WTC11 (cell line): ENCODE measurements around the gene MACROH2A2. TPM values are rescaled to one million over a fixed set of nuclear protein-coding genes. Genes with fewer than 3 reads are reported as not detected.

Source experiments
- ATAC-seq: fragments of 200-7000 bp; cut with Tn5 transposase; 2 replicates; pipeline ENCODE4 v1.10.0; 2021; ENCODE audit warnings: mild to moderate bottlenecking, moderate library complexity
- CTCF ChIA-PET: fragments of 300-600 bp; sonication (Branson Sonifier 250); formaldehyde crosslinking; loops from one replicate; lab custom pipeline; 2021; ENCODE audit warnings: antibody characterized with exemption; lab: Charles Lee
- POLR2A ChIA-PET: fragments of 350-600 bp; sonication (Branson Sonifier 250); formaldehyde crosslinking; loops from one replicate; lab custom pipeline; 2021; ENCODE audit warnings: antibody characterized with exemption; lab: Charles Lee
- DNase-seq: peaks from one replicate; pipeline ENCODE4 v3.0.0; 2021; ENCODE audit warnings: low spot score
- H3K27ac Mint-ChIP-seq: 2 replicates; pipeline ENCODE4 v1.8.0; 2021; ENCODE audit warnings: mixed read lengths
- H3K27me3 Mint-ChIP-seq: 2 replicates; pipeline ENCODE4 v1.8.0; 2021; ENCODE audit warnings: low read depth, mild to moderate bottlenecking, moderate library complexity, mixed read lengths
- H3K36me3 Mint-ChIP-seq: 2 replicates; pipeline ENCODE4 v1.8.0; 2021; ENCODE audit warnings: mixed read lengths
- H3K4me1 Mint-ChIP-seq: 2 replicates; pipeline ENCODE4 v1.8.0; 2022; ENCODE audit warnings: mixed read lengths
- H3K4me3 Mint-ChIP-seq: 2 replicates; pipeline ENCODE4 v1.8.0; 2021; ENCODE audit warnings: mild to moderate bottlenecking, moderate library complexity, mixed read lengths
- H3K9me3 Mint-ChIP-seq: 2 replicates; pipeline ENCODE4 v1.8.0; 2021; ENCODE audit warnings: mixed read lengths
- CBFB ChIP-seq: sonication (generic); formaldehyde crosslinking; IDR thresholded peaks from 2 replicates; pipeline ENCODE4 v1.8.1; 2022; ENCODE audit warnings: mild to moderate bottlenecking, low read depth, missing genetic modification reagents
- E2F5 ChIP-seq: sonication (generic); formaldehyde crosslinking; IDR thresholded peaks from 2 replicates; pipeline ENCODE4 v1.8.1; 2022; ENCODE audit warnings: mild to moderate bottlenecking, moderate library complexity, missing genetic modification reagents
- FOXJ3 ChIP-seq: sonication (generic); formaldehyde crosslinking; IDR thresholded peaks from 2 replicates; pipeline ENCODE4 v1.9.0; 2021; ENCODE audit warnings: missing genetic modification reagents, mild to moderate bottlenecking, borderline replicate concordance
- FOXP1 ChIP-seq: sonication (generic); formaldehyde crosslinking; IDR thresholded peaks from 2 replicates; pipeline ENCODE4 v1.8.0; 2022; ENCODE audit warnings: missing genetic modification reagents, mild to moderate bottlenecking, moderate library complexity, borderline replicate concordance
- GABPB1 ChIP-seq: sonication (generic); formaldehyde crosslinking; IDR thresholded peaks from 2 replicates; pipeline ENCODE4 v1.8.1; 2023; ENCODE audit warnings: mild to moderate bottlenecking, missing genetic modification reagents
- GTF2I ChIP-seq: fragments of 250-450 bp; sonication (Bioruptor Pico); conservative IDR thresholded peaks from 2 replicates; pipeline ENCODE4 v1.4.0; 2021; ENCODE audit warnings: mild to moderate bottlenecking
- MYBL2 ChIP-seq: sonication (generic); formaldehyde crosslinking; IDR thresholded peaks from 2 replicates; pipeline ENCODE4 v1.8.1; 2023; ENCODE audit warnings: mild to moderate bottlenecking, moderate library complexity, missing genetic modification reagents
- NFE2L1 ChIP-seq: sonication (generic); formaldehyde crosslinking; IDR thresholded peaks from 2 replicates; pipeline ENCODE4 v1.8.1; 2023; ENCODE audit warnings: missing genetic modification reagents
- PREB ChIP-seq: sonication (generic); formaldehyde crosslinking; IDR thresholded peaks from 2 replicates; pipeline ENCODE4 v1.8.1; 2022; ENCODE audit warnings: mild to moderate bottlenecking, missing genetic modification reagents, moderate library complexity, borderline replicate concordance
- SP1 ChIP-seq: sonication (generic); formaldehyde crosslinking; conservative IDR thresholded peaks from 2 replicates; pipeline ENCODE4 v1.8.1; 2022; ENCODE audit warnings: missing genetic modification reagents
- STAT6 ChIP-seq: sonication (generic); formaldehyde crosslinking; conservative IDR thresholded peaks from 2 replicates; pipeline ENCODE4 v1.8.1; 2023; ENCODE audit warnings: mild to moderate bottlenecking, low read depth, missing genetic modification reagents, moderate library complexity
- TCF7 ChIP-seq: sonication (generic); formaldehyde crosslinking; IDR thresholded peaks from 2 replicates; pipeline ENCODE4 v1.8.0; 2022; ENCODE audit warnings: mild to moderate bottlenecking, low read depth, missing genetic modification reagents, moderate library complexity
- TEAD1 ChIP-seq: sonication (generic); formaldehyde crosslinking; IDR thresholded peaks from 2 replicates; pipeline ENCODE4 v1.8.0; 2022; ENCODE audit warnings: mild to moderate bottlenecking, missing genetic modification reagents
- ZNF121 ChIP-seq: sonication (generic); formaldehyde crosslinking; IDR thresholded peaks from 2 replicates; pipeline ENCODE4 v1.8.0; 2023; ENCODE audit warnings: missing genetic modification reagents
- ZNF219 ChIP-seq: sonication (generic); formaldehyde crosslinking; IDR thresholded peaks from 2 replicates; pipeline ENCODE4 v1.8.0; 2023; ENCODE audit warnings: missing genetic modification reagents, mild to moderate bottlenecking, borderline replicate concordance
- ZNF317 ChIP-seq: sonication (generic); formaldehyde crosslinking; IDR thresholded peaks from 2 replicates; pipeline ENCODE4 v1.8.1; 2023; ENCODE audit warnings: low read depth, mild to moderate bottlenecking, moderate library complexity, missing genetic modification reagents, borderline replicate concordance
- ZNF423 ChIP-seq: fragments of 250-450 bp; sonication (Bioruptor Pico); IDR thresholded peaks from 2 replicates; pipeline ENCODE4 v2.1.2; 2022; ENCODE audit warnings: mild to moderate bottlenecking, moderate library complexity
- total RNA-seq: library from RNA; stranded (reverse); gene quantifications from 3 replicates; pipeline ENCODE4 v1.2.3, GENCODE V29; 2021
- TF ChIP-seq, protein P1 (sequence below): sonication (generic); formaldehyde crosslinking; IDR thresholded peaks from 2 replicates; pipeline ENCODE4 v1.8.0; 2023; ENCODE audit warnings: missing genetic modification reagents, mild to moderate bottlenecking, borderline replicate concordance
- TF ChIP-seq, protein P2 (sequence below): fragments of 250-450 bp; sonication (Bioruptor Pico); IDR thresholded peaks from 2 replicates; pipeline ENCODE4 v1.8.0; 2021; ENCODE audit warnings: mild to moderate bottlenecking
- TF ChIP-seq, protein P3 (sequence below): sonication (generic); formaldehyde crosslinking; IDR thresholded peaks from 2 replicates; pipeline ENCODE4 v1.8.1; 2023; ENCODE audit warnings: mild to moderate bottlenecking, missing genetic modification reagents, moderate library complexity
- TF ChIP-seq, protein P4 (sequence below): fragments of 200-600 bp; IDR thresholded peaks from 2 replicates; pipeline ENCODE4 v1.8.0; 2022; ENCODE audit warnings: antibody characterized with exemption

The MACROH2A2 gene
- total RNA-seq, 1 experiment from 2014 or later, result 35.4 TPM

- ChIA-PET CTCF (interaction anchor here (0.7 to 1.1 kb wide), 2 partner anchors 9 to 197 kb away, joined by 3 to 5 read pairs; partner anchors contain the start of gene TYSND1), POLR2A (no interaction called here)
- TF ChIP-seq MYBL2 (no peak), SP1 (CRISPR knock-in tag) (no peak), E2F5 (no peak), PREB (CRISPR knock-in tag) (no peak), FOXP1 (CRISPR knock-in tag) (no peak), TCF7 (CRISPR knock-in tag) (no peak), CBFB (CRISPR knock-in tag) (no peak), GABPB1 (CRISPR knock-in tag) (no peak), GTF2I (CRISPR knock-in tag) (no peak), ZNF121 (CRISPR knock-in tag) (no peak), ZNF423 (CRISPR knock-in tag) (no peak), ZNF219 (no peak)
- TF ChIP-seq, protein P1, sequence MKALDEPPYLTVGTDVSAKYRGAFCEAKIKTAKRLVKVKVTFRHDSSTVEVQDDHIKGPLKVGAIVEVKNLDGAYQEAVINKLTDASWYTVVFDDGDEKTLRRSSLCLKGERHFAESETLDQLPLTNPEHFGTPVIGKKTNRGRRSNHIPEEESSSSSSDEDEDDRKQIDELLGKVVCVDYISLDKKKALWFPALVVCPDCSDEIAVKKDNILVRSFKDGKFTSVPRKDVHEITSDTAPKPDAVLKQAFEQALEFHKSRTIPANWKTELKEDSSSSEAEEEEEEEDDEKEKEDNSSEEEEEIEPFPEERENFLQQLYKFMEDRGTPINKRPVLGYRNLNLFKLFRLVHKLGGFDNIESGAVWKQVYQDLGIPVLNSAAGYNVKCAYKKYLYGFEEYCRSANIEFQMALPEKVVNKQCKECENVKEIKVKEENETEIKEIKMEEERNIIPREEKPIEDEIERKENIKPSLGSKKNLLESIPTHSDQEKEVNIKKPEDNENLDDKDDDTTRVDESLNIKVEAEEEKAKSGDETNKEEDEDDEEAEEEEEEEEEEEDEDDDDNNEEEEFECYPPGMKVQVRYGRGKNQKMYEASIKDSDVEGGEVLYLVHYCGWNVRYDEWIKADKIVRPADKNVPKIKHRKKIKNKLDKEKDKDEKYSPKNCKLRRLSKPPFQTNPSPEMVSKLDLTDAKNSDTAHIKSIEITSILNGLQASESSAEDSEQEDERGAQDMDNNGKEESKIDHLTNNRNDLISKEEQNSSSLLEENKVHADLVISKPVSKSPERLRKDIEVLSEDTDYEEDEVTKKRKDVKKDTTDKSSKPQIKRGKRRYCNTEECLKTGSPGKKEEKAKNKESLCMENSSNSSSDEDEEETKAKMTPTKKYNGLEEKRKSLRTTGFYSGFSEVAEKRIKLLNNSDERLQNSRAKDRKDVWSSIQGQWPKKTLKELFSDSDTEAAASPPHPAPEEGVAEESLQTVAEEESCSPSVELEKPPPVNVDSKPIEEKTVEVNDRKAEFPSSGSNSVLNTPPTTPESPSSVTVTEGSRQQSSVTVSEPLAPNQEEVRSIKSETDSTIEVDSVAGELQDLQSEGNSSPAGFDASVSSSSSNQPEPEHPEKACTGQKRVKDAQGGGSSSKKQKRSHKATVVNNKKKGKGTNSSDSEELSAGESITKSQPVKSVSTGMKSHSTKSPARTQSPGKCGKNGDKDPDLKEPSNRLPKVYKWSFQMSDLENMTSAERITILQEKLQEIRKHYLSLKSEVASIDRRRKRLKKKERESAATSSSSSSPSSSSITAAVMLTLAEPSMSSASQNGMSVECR (CRISPR knock-in tag), result no peak
- TF ChIP-seq, protein P2, sequence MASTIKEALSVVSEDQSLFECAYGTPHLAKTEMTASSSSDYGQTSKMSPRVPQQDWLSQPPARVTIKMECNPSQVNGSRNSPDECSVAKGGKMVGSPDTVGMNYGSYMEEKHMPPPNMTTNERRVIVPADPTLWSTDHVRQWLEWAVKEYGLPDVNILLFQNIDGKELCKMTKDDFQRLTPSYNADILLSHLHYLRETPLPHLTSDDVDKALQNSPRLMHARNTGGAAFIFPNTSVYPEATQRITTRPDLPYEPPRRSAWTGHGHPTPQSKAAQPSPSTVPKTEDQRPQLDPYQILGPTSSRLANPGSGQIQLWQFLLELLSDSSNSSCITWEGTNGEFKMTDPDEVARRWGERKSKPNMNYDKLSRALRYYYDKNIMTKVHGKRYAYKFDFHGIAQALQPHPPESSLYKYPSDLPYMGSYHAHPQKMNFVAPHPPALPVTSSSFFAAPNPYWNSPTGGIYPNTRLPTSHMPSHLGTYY, result no peak
- TF ChIP-seq, protein P3, sequence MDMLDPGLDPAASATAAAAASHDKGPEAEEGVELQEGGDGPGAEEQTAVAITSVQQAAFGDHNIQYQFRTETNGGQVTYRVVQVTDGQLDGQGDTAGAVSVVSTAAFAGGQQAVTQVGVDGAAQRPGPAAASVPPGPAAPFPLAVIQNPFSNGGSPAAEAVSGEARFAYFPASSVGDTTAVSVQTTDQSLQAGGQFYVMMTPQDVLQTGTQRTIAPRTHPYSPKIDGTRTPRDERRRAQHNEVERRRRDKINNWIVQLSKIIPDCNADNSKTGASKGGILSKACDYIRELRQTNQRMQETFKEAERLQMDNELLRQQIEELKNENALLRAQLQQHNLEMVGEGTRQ, result no peak
- Mint-ChIP-seq H3K27ac (peak overlapping the region; percentile 50), H3K27me3 (no peaks in the 10 kb centered on the region), H3K36me3 (peaks cover 72% of the 10 kb centered on the region), H3K4me1 (peaks cover 10% of the 10 kb centered on the region), H3K4me3 (no peak overlapping the region), H3K9me3 (no peaks in the 10 kb centered on the region)
- ATAC-seq (no peak), DNase-seq (no peak)
Observed at GRCh38 chr10:70155255-70155838, 102.7 kb downstream of the MACROH2A2 start.

GRCh38 chr10:70158113-70158512 is 105.5 kb downstream of the MACROH2A2 start:
- peaks cover 61% of the 10 kb centered on the region for H3K36me3 Mint-ChIP-seq
- DNase-seq (no peak), ATAC-seq (no peak)
- ChIA-PET CTCF (interaction anchor here (2.4 kb wide), 1 partner anchor 12 kb away, joined by 11 read pairs; the partner anchor contains the start of gene TYSND1), POLR2A (no interaction called here)
- no peaks in the 10 kb centered on the region for H3K9me3 Mint-ChIP-seq
- no peak overlapping the region for H3K27ac Mint-ChIP-seq
- H3K4me1 Mint-ChIP-seq, result peaks cover 23% of the 10 kb centered on the region
- H3K4me3 Mint-ChIP-seq, result no peak overlapping the region
- H3K27me3 Mint-ChIP-seq, result no peaks in the 10 kb centered on the region
- TF ChIP-seq NFE2L1 (CRISPR knock-in tag) (no peak), FOXP1 (CRISPR knock-in tag) (no peak), STAT6 (no peak), E2F5 (no peak), ZNF317 (no peak), GABPB1 (CRISPR knock-in tag) (no peak), TEAD1 (no peak), FOXJ3 (CRISPR knock-in tag) (no peak)
- TF ChIP-seq, protein P4, sequence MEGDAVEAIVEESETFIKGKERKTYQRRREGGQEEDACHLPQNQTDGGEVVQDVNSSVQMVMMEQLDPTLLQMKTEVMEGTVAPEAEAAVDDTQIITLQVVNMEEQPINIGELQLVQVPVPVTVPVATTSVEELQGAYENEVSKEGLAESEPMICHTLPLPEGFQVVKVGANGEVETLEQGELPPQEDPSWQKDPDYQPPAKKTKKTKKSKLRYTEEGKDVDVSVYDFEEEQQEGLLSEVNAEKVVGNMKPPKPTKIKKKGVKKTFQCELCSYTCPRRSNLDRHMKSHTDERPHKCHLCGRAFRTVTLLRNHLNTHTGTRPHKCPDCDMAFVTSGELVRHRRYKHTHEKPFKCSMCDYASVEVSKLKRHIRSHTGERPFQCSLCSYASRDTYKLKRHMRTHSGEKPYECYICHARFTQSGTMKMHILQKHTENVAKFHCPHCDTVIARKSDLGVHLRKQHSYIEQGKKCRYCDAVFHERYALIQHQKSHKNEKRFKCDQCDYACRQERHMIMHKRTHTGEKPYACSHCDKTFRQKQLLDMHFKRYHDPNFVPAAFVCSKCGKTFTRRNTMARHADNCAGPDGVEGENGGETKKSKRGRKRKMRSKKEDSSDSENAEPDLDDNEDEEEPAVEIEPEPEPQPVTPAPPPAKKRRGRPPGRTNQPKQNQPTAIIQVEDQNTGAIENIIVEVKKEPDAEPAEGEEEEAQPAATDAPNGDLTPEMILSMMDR, result no peak
